Endothelial cell of umbilical vein (primary cell): Measurements from ENCODE around the gene HPSE2.

Experiments
- CTCF ChIP-seq, 2 donors: IDR thresholded peaks; 1 replicate in 1 of 2; 2 replicates in 1 of 2; pipeline ENCODE4 v1.5.1; 2011; ENCODE audit warnings: low read length in 2 of 2, mild to moderate bottlenecking in 2 of 2, moderate library complexity in 2 of 2, control low read depth in 1 of 2, inconsistent platforms in 1 of 2, low read depth in 1 of 2; ENCODE audit not compliant: insufficient read depth in 1 of 2; ENCODE audit errors: extremely low read depth in 1 of 2
- EZH2 ChIP-seq: IDR thresholded peaks from 2 replicates; pipeline ENCODE4 v1.6.1; 2012; ENCODE audit warnings: borderline replicate concordance, low read depth, mild to moderate bottlenecking, moderate library complexity, low read length, inconsistent platforms; ENCODE audit not compliant: severe bottlenecking
- GATA2 ChIP-seq: IDR thresholded peaks from 2 replicates; pipeline ENCODE4 v1.7.0; 2011; ENCODE audit warnings: low read depth, mild to moderate bottlenecking, moderate library complexity, mixed read lengths, low read length; ENCODE audit not compliant: insufficient read length, insufficient read depth
- JUN ChIP-seq: IDR thresholded peaks from 2 replicates; pipeline ENCODE4 v1.6.1; 2011; ENCODE audit warnings: borderline replicate concordance, low read depth; ENCODE audit not compliant: insufficient read length, insufficient read depth
- MAX ChIP-seq: IDR thresholded peaks from 2 replicates; pipeline ENCODE4 v1.6.1; 2011; ENCODE audit not compliant: insufficient read depth, insufficient read length
- POLR2A ChIP-seq: IDR thresholded peaks from 2 replicates; pipeline ENCODE4 v1.6.1; 2012; ENCODE audit warnings: low read depth, mild to moderate bottlenecking, control low read depth, low read length
- POLR2AphosphoS5 ChIP-seq: IDR thresholded peaks from 2 replicates; pipeline ENCODE4 v1.6.1; 2012; ENCODE audit warnings: low read depth, mild to moderate bottlenecking, control low read depth, low read length, moderate library complexity; ENCODE audit not compliant: insufficient read depth

- TF ChIP-seq CTCF (IDR thresholded peaks at IDR 0.05; ENCODE audit: extremely low read depth in 1 of 2, insufficient read depth in 1 of 2, low read depth in 1 of 2, low read length in 2 of 2): no peak
- no peak for TF ChIP-seq MAX
- TF ChIP-seq JUN: no peak
- TF ChIP-seq GATA2: no peak
- TF ChIP-seq POLR2A: no peak
- no peak for TF ChIP-seq EZH2
- no peak for TF ChIP-seq POLR2AphosphoS5
Measured at GRCh38 chr10:98956576-98957260, 278.9 kb downstream of the HPSE2 start.
